NCI-H1105 treated with DMSO at 0.1 percent for 48 hours (cell line): ENCODE data around the gene NFIL3.

Source experiments
- DNase-seq: peaks from one replicate; lab custom pipeline; 2025; lab: John Stamatoyannopoulos, UW

The NFIL3 gene

GRCh38 chr9:91421971-91422757 is 1.5 kb downstream of the NFIL3 start:
- no peak for DNase-seq

- no peak for DNase-seq
Measured at GRCh38 chr9:91421128-91421765, 2.4 kb downstream of the NFIL3 start.

- DNase-seq = no peak
Measured at GRCh38 chr9:91420501-91421127, 3.0 kb downstream of the NFIL3 start.

- DNase-seq = no peak
Measured at GRCh38 chr9:91419222-91420191, 4.1 kb downstream of the NFIL3 start.

- no peak for DNase-seq
Measured at GRCh38 chr9:91418215-91418610, 5.4 kb downstream of the NFIL3 start.

DNA sequence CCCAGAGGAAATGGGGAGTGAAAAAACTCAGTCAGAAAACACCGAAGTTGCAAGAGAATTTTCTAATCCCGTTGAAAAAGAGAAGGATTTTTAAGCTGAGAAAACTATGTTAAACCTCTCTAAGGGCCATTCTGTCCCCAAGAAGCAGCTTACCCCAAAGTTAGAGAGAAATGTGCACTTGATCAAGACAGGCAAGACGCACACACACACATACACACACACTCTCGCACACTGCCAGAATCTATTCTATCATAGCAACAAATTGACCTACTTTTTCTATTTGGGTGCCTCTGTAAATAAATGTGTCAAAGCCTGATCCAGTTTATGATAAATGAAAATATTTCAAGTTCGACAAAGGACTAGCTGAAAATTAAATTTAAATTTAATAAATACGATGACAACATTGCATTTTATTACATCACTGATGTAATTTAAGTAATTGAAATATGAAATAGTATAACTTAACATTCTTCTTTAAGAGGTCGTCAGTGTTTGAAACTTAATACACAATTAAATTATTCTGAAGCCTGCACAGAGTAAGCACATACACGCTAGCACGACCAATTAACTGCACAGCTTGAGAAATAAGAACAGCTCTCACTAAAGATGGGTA is 5.9 kb downstream of the NFIL3 start:
- no peak for DNase-seq

DNA sequence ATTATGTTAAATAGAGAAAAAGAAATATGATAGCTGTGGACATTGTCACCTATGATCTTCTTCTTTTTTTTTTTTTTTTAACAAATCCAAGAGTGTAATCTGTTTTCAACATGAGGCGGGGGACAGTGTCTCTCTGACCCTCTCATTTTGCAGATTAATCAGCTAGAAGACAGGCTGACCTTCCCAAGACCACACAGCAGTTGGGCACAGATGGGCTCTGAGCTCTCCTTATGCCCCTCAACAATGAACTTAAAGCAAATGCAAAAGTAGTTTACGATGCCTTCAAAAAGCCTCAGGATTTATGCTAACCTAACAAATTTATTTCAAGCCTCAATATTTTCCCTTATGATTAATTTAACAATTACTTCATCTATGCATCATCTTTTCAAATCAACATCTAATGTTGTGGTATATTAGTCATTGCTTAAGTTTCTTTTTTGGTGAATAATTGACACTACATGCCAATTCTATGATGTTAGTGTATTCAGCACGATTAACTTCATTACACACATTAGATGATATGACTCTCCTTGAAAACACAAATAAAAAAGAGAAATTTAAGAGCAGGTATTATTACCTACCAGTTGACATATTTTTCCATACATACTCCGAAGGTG is 7.4 kb downstream of the NFIL3 start:
- no peak for DNase-seq

GRCh38 chr9:91415290-91415689 is 8.3 kb downstream of the NFIL3 start:
- DNase-seq = no peak

DNA sequence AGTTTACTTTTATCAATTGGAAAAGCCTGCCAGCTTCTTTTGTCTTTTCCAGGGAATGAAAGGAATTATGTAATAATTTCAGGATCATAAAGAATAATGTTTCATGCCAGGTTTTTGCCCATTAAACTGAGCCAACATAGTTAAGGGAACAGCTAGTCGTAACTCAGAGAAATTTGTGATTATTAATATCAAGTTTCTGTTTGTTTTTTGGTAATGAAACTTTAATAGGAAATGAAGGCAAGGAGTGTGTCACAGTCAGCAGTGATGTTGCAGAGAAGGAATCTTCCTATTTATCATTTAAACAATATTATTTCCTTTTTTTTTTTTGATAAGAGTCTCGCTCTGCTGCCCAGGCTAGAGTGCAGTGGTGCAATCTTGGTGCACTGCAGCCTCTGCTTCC is 10.7 kb downstream of the NFIL3 start:
- DNase-seq = no peak

GRCh38 chr9:91411096-91411771 is 12.4 kb downstream of the NFIL3 start:
- DNase-seq = no peak

DNA sequence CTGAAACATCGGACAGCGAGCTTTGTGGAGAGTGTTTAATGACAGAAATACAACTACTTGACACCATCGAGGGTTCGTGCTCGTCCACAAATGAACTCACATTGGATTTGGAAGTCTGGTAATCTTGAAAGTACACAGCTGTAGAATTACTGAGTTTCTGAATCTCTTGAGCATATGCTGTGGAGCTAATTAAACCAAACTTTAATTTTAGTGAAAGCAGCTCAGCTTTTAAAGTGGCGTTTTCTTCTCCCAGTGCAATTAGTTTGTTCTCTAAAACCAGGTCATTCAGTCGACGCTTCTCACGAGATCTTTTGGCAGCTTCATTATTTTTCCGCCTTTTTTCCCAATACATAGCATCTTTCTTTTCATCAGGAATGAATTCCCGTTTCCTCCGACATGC is 13.5 kb downstream of the NFIL3 start:
- no peak for DNase-seq

DNA sequence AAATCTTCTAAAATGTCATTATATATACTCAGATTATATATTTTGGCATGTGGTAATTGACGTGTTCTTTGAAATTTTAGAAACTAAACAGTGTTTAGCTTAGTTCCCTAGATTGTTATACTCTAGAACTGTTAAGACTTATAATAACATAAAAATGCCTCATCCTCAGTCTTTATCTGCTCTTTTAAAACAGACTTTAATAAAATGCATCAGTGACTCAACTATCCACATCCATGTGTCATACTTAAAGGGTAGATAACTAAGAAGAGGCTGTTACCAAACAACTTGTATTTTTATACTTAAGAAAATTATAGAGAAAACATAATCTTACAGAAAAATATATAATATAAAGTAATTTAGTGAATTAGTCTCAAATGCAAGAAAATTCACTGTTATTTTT is 15.2 kb downstream of the NFIL3 start:
- DNase-seq = no peak

GRCh38 chr9:91407580-91408318 is 15.9 kb downstream of the NFIL3 start:
- no peak for DNase-seq

- no peak for DNase-seq
Measured at GRCh38 chr9:91405343-91406077, 18.1 kb downstream of the NFIL3 start.

GRCh38 chr9:91403665-91404543 is 19.7 kb downstream of the NFIL3 start:
- DNase-seq = no peak

- no peak for DNase-seq
Measured at GRCh38 chr9:91398926-91399325, 24.7 kb downstream of the NFIL3 start.

- DNase-seq = no peak
Measured at GRCh38 chr9:91395553-91396471, 27.8 kb downstream of the NFIL3 start.
